ENCODE results near the gene C1orf167. TPM values are rescaled to one million over a fixed set of nuclear protein-coding genes. Genes with fewer than 3 reads are reported as not detected.

The C1orf167 gene
- total and polyA plus RNA-seq, 3 donors from 2014 or later = 26.0 to 64.2 (median 34.5) TPM

GRCh38 chr1:11787251-11787803 is 25.3 kb downstream of the C1orf167 start:
- intact Hi-C loops (cut with DNase I; ENCODE audit: low total_unique reads) = no loop called here
- 30 to 47% methylated on average over 13 to 16 of the region's 16 CpGs for whole genome bisulfite sequencing, 2 donors
- Histone ChIP-seq H3K27ac (peak overlapping the region; percentile 96), H3K4me1 (peaks cover 60% of the 10 kb centered on the region), H3K4me3 (no peak overlapping the region), H3K27me3 (no peaks in the 10 kb centered on the region), H3K36me3 (ENCODE audit: low read depth, missing control alignments) (no peaks in the 10 kb centered on the region), H3K9me3 (no peaks in the 10 kb centered on the region)
- TF ChIP-seq CTCF (IDR thresholded peaks at IDR 0.05) = no peak
- TF ChIP-seq POLR2A (IDR thresholded peaks at IDR 0.05) = no peak
- peak; percentile 72 for DNase-seq

DNA sequence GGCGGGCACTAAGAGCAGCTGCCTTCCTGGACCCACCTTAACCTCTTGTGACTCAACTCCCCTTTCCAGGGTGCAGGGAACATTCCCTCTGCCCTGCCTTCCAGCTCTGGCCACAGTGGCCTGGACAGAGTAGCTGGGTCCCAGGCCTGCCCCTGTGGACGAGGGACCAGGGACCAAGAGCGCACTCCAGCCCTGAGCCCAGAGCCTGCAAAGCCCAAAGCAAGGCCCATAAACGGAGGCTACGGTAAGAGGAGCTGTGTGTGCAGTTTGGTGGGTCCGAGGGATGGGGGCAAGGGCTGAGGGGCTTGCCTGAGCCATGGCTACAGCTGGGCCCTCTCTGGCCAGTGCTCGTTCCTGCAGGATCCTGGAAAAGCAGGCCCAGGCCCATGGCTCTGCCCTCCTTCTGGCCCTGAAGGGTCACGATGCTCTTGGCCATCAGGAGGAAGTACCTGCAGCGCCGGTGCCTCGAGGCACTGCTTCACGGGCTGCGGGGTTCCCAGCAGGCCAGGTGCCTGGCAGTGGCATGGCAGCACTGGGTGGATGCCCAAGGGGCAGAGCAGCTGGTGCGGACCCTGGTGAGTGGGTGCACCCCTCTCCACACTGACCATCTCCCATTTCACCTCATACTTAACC is 25.9 kb downstream of the C1orf167 start:
- no peak for DNase-seq
- Histone ChIP-seq H3K27me3 (no peaks in the 10 kb centered on the region), H3K4me1 (peaks cover 60% of the 10 kb centered on the region), H3K27ac (peak overlapping the region; percentile 96), H3K9me3 (no peaks in the 10 kb centered on the region), H3K4me3 (no peak overlapping the region), H3K36me3 (ENCODE audit: low read depth, missing control alignments) (no peaks in the 10 kb centered on the region)
- TF ChIP-seq POLR2A (IDR thresholded peaks at IDR 0.05) = no peak
- no peak for TF ChIP-seq CTCF (IDR thresholded peaks at IDR 0.05)
- 69 to 75% methylated on average over 2 to 14 of the region's 14 CpGs for WGBS, 2 donors
- intact Hi-C loops (cut with DNase I; ENCODE audit: low total_unique reads) = no loop called here

GRCh38 chr1:11788549-11789053 is 26.6 kb downstream of the C1orf167 start:
- Histone ChIP-seq H3K4me1 (peaks cover 60% of the 10 kb centered on the region), H3K9me3 (no peaks in the 10 kb centered on the region), H3K4me3 (no peak overlapping the region), H3K36me3 (ENCODE audit: low read depth, missing control alignments) (no peaks in the 10 kb centered on the region), H3K27ac (peak overlapping the region; percentile 96), H3K27me3 (no peaks in the 10 kb centered on the region)
- WGBS, 2 donors = 88 to 91% methylated on average over 11 to 14 of the region's 14 CpGs
- intact Hi-C loops (cut with DNase I; ENCODE audit: low total_unique reads) = no loop called here
- TF ChIP-seq POLR2A (IDR thresholded peaks at IDR 0.05) = no peak
- TF ChIP-seq CTCF (IDR thresholded peaks at IDR 0.05) = no peak
- DNase-seq = no peak

DNA sequence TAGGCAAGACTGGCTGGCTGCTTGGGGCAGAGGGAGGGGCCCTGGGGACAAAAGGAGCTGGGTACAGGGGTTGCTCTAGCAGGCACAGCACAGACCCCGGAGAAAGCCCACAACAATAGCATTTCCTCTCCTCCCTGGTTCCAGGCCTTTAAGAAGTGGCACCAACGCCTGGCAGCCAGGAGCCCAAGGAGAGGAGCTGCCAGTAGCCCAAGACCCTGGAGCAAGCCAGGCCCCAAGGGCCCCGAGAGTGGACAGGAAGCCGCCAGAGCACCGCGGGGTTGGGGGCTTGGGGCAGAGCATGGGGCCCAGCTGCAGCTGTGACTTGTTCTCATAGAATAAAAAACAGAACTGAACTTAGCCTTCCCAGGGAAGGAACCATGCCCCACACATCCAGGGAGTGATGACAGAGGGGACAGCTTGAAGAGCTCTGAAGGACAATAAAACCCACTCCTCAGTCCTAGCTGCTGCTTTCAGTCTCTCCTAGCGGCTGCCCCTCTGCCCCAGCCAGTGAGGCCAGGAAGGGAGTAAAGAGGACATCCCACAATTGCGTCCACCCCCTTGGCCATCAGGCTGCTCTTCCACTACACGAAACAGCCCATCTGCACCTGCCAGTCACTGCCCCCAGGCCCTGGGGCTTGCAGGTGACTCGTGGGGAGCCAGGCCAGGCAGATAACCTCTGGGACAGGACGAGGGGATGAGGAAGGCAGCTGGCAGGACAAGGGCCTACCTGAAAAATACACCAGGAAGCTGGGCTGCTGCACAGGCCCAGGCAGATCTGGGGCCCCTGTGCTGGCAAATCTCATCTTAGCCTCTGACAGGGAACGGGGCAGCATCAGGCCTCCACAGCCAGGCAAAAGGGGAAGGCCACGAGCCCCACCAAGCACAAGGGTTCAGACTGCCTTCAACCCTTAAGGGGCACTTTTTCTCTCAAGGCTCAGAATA is 27.4 kb downstream of the C1orf167 start:
- TF ChIP-seq CTCF (IDR thresholded peaks at IDR 0.05) = no peak
- TF ChIP-seq POLR2A (IDR thresholded peaks at IDR 0.05) = no peak
- DNase-seq = no peak
- intact Hi-C loops (cut with DNase I; ENCODE audit: low total_unique reads) = no loop called here

More for the DNA sequence above, 27.4 kb downstream of the C1orf167 start:
- Histone ChIP-seq H3K27ac (peak overlapping the region; percentile 96), H3K27me3 (no peaks in the 10 kb centered on the region), H3K4me3 (no peak overlapping the region), H3K9me3 (no peaks in the 10 kb centered on the region), H3K36me3 (ENCODE audit: low read depth, missing control alignments) (no peaks in the 10 kb centered on the region), H3K4me1 (peaks cover 59% of the 10 kb centered on the region)
- 79 to 83% methylated on average over 1 to 13 of the region's 13 CpGs for WGBS, 2 donors

Measured in testis (tissue), 3 donors.